HG03025 (cell line): ENCODE results near the gene RRBP1.

Experiments used
- ATAC-seq: cut with Tn5 transposase; IDR thresholded peaks from one replicate; pipeline ENCODE4 v1.9.1; 2021; ENCODE audit warnings: mild to moderate bottlenecking, moderate library complexity; ENCODE audit not compliant: unreplicated experiment, low FRiP score

RRBP1 gene

GRCh38 chr20:17614812-17615644 lies 67.0 kb downstream of the RRBP1 start:
- no peak for ATAC-seq

- no peak for ATAC-seq
Observed at GRCh38 chr20:17614176-17614811, 67.7 kb downstream of the RRBP1 start.

GRCh38 chr20:17613328-17614175 lies 68.5 kb downstream of the RRBP1 start:
- no peak for ATAC-seq

- no peak for ATAC-seq
Observed at GRCh38 chr20:17612992-17613327, 69.1 kb downstream of the RRBP1 start.

- no peak for ATAC-seq
Observed at GRCh38 chr20:17612287-17612991, 69.6 kb downstream of the RRBP1 start.

- ATAC-seq, result no peak
Observed at GRCh38 chr20:17611540-17612286, 70.3 kb downstream of the RRBP1 start.

- ATAC-seq, result no peak
Observed at GRCh38 chr20:17611290-17611539, 70.8 kb downstream of the RRBP1 start.

- ATAC-seq, result no peak
Observed at GRCh38 chr20:17610566-17611289, 71.3 kb downstream of the RRBP1 start.

GRCh38 chr20:17609811-17610377 lies 72.1 kb downstream of the RRBP1 start:
- no peak for ATAC-seq

GRCh38 chr20:17608701-17609497 lies 73.1 kb downstream of the RRBP1 start:
- no peak for ATAC-seq

- no peak for ATAC-seq
Observed at GRCh38 chr20:17606001-17606400, 76.0 kb downstream of the RRBP1 start.

GRCh38 chr20:17605131-17605660 lies 76.8 kb downstream of the RRBP1 start:
- ATAC-seq, result no peak

GRCh38 chr20:17602493-17602892 lies 79.5 kb downstream of the RRBP1 start:
- no peak for ATAC-seq

- no peak for ATAC-seq
Observed at GRCh38 chr20:17601957-17602356, 80.1 kb downstream of the RRBP1 start.

GRCh38 chr20:17598013-17598550 lies 84.0 kb downstream of the RRBP1 start:
- no peak for ATAC-seq

GRCh38 chr20:17595856-17596255 lies 86.2 kb downstream of the RRBP1 start:
- ATAC-seq, result no peak

- ATAC-seq, result no peak
Observed at GRCh38 chr20:17594443-17594842, 87.6 kb downstream of the RRBP1 start.

GRCh38 chr20:17593902-17594301 lies 88.1 kb downstream of the RRBP1 start:
- no peak for ATAC-seq
